SJSA1 (cell line): Measurements from ENCODE around the gene CAPN14. TPM values are rescaled to one million over a fixed set of nuclear protein-coding genes. Genes with fewer than 3 reads are reported as not detected.

Experiments
- DNase-seq, 2 experiments: peaks; one replicate each; pipeline ENCODE4 v3.0.0-alpha.2; 2015 to 2020; ENCODE audit warnings: low spot score in 2 of 2, low read depth in 1 of 2
- H3K27ac ChIP-seq: fragments of 250-450 bp; sonication (Bioruptor Pico); 2 replicates; pipeline ENCODE4 v1.5.1; 2020; ENCODE audit warnings: mild to moderate bottlenecking, moderate library complexity
- H3K27me3 ChIP-seq: fragments of 250-450 bp; sonication (Bioruptor Pico); replicated peaks from 2 replicates; pipeline ENCODE4 v1.5.1; 2020; ENCODE audit warnings: mild to moderate bottlenecking, moderate library complexity
- H3K36me3 ChIP-seq: fragments of 250-450 bp; sonication (Bioruptor Pico); 2 replicates; pipeline ENCODE4 v1.5.1; 2020; ENCODE audit warnings: mild to moderate bottlenecking
- H3K4me1 ChIP-seq: fragments of 250-450 bp; sonication (Bioruptor Pico); replicated peaks from 2 replicates; pipeline ENCODE4 v1.6.1; 2021; ENCODE audit warnings: mild to moderate bottlenecking
- H3K4me3 ChIP-seq: fragments of 250-450 bp; sonication (Bioruptor Pico); 2 replicates; pipeline ENCODE4 v1.5.1; 2020; ENCODE audit warnings: mild to moderate bottlenecking
- H3K9me3 ChIP-seq: fragments of 250-450 bp; sonication (Bioruptor Pico); replicated peaks from 2 replicates; pipeline ENCODE4 v1.5.1; 2020; ENCODE audit warnings: mild to moderate bottlenecking
- total RNA-seq: library from RNA; depleted of rRNA; stranded (reverse); fragments of >200 nt; shearing (Covaris generic); gene quantifications from 2 replicates; pipeline ENCODE4 v1.2.3, GENCODE V29; 2014

CAPN14 gene
- total RNA-seq, 1 experiment from 2014 or later = not detected

GRCh38 chr2:31237348-31238017, 20.2 kb upstream of the CAPN14 start:
- H3K4me3 ChIP-seq = no peak overlapping the region
- no peaks in the 10 kb centered on the region for H3K9me3 ChIP-seq
- peaks cover 27% of the 10 kb centered on the region for H3K4me1 ChIP-seq

GRCh38 chr2:31236433-31237205, 19.3 kb upstream of the CAPN14 start:
- DNase-seq = peak in 1 of 2 experiments; percentile 18
- Histone ChIP-seq H3K36me3 (no peaks in the 10 kb centered on the region), H3K27ac (no peak overlapping the region), H3K4me3 (no peak overlapping the region), H3K4me1 (peaks cover 27% of the 10 kb centered on the region), H3K9me3 (no peaks in the 10 kb centered on the region), H3K27me3 (no peaks in the 10 kb centered on the region)

More at GRCh38 chr2:31237348-31238017, 20.2 kb upstream of the CAPN14 start:
- Histone ChIP-seq H3K36me3 (no peaks in the 10 kb centered on the region), H3K27ac (no peak overlapping the region), H3K27me3 (no peaks in the 10 kb centered on the region)
- peak in 1 of 2 experiments; percentile 14 for DNase-seq

DNA sequence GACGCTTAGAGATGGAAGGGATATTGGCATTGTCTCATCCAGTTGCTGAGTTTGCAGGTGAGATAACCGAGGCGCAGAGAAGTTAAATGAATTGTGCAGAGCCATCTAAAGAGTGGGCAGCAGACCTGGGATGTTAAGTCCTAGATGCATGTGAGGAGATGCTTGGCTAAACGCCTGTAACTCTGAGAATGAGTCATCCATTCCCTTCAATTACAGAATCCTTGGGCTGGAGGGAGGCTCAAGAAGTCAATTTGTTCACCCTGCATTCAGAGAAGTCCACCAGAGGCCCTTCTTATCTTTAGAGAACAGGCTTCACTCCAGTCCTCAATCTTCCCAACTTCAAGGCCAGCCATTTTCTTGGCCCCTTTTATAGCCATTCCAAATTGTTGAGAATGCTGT, 18.2 kb upstream of the CAPN14 start:
- Histone ChIP-seq H3K4me1 (peaks cover 27% of the 10 kb centered on the region), H3K36me3 (no peaks in the 10 kb centered on the region), H3K4me3 (no peak overlapping the region), H3K9me3 (no peaks in the 10 kb centered on the region), H3K27ac (no peak overlapping the region), H3K27me3 (no peaks in the 10 kb centered on the region)
- peak; percentile 23 to 28 for DNase-seq

GRCh38 chr2:31234683-31235503, 17.6 kb upstream of the CAPN14 start:
- H3K4me3 ChIP-seq = peak overlapping the region; percentile 47
- no peak overlapping the region for H3K27ac ChIP-seq
- no peaks in the 10 kb centered on the region for H3K36me3 ChIP-seq
- DNase-seq = peak in 1 of 2 experiments; percentile 35
- H3K4me1 ChIP-seq = peaks cover 27% of the 10 kb centered on the region
- no peaks in the 10 kb centered on the region for H3K27me3 ChIP-seq
- H3K9me3 ChIP-seq = no peaks in the 10 kb centered on the region

DNA sequence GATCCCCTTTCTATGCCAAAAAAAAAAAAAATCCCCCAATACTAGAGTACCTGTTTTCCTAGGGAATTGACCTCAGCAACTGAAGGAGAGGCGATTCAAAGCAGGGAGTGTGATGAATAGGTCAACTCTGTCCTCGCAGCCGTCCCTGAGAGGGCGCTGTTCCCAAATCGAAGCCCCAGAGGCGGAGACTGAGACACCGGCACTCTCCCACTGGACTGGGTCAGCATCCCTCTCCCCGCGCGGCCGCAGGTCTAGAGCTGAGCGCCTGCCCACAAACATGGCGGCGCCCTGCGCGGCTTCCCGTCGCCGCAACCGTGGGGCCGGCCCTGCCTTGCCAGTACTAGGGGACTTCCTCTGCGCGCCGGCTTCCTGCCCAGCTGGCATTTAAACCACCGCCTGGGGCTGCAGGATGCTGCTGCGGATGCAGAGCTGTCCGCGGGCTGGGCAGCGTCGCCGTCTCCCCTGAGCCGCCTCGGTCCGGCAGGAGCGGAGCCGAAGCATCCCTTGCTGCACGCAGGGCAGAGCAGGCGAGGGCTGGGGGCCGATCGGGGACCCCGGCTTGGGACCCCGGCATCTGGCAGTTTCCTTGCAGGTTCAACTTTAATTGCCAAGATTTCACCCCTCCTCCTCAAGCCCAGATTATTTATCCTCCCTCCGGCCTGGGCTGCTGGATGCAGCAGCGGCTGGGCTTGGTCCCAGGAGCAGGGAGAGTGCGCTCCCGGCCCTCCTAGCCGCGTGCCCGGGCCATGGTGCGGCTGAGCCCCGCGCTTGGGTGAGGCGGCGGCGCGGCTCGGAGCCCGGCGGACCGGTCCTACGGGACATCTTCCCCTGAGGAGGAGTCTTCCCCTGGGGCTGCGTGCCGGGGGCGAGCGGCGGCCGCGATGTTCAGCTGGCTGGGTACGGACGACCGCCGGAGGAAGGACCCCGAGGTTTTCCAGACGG, 16.7 kb upstream of the CAPN14 start, which contains the start of gene EHD3:
Gene EHD3, plus strand, starts transcription at position 412 of the 942 bp plus-strand sequence. Its CDS starts 470 bp downstream, at position 882.
- H3K27ac ChIP-seq = no peak within 1 kb of the TSS

DNA sequence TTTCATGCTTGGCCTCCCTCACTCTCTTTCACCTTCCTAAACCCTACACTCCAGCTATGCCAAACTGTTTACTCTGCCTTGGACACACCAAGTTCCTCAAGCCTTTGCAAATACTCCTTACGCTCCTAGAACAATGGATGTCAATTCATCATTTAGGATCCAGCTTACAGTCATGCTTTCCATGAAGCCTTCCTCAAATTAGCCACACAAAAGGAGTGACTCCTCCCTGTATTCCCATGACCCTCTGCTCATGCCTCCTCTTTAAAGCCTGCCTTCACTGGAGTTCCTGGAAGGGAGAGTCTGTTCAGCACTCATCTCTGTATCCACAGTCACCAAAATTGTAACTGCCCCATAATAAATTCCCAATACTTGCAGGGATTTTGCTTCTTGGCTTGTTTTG, 15.9 kb upstream of the CAPN14 start:
- Histone ChIP-seq H3K4me3 (no peak overlapping the region), H3K9me3 (no peaks in the 10 kb centered on the region), H3K27me3 (no peaks in the 10 kb centered on the region), H3K4me1 (peaks cover 27% of the 10 kb centered on the region), H3K36me3 (no peaks in the 10 kb centered on the region), H3K27ac (no peak overlapping the region)
- peak in 1 of 2 experiments; percentile 33 for DNase-seq

More for the DNA sequence above, 16.7 kb upstream of the CAPN14 start, which contains the start of gene EHD3:
- Histone ChIP-seq H3K36me3 (no peaks in the 10 kb centered on the region), H3K4me1 (peaks cover 27% of the 10 kb centered on the region), H3K9me3 (no peaks in the 10 kb centered on the region), H3K4me3 (peak within 1 kb of the TSS; percentile 47), H3K27me3 (no peaks in the 10 kb centered on the region)
- peak; percentile 85 to 94 for DNase-seq

- no peaks in the 10 kb centered on the region for H3K9me3 ChIP-seq
- DNase-seq = peak in 1 of 2 experiments; percentile 3
- no peaks in the 10 kb centered on the region for H3K36me3 ChIP-seq
- H3K27me3 ChIP-seq = 0 out of 2 replicates have a peak, but pooled peaks cover under 1% of the 10 kb centered on the region
- H3K4me1 ChIP-seq = peaks cover 27% of the 10 kb centered on the region
- H3K27ac ChIP-seq = no peak overlapping the region
- no peak overlapping the region for H3K4me3 ChIP-seq
These were observed 15.3 kb upstream of the CAPN14 start for GRCh38 chr2:31232586-31232985.

DNA sequence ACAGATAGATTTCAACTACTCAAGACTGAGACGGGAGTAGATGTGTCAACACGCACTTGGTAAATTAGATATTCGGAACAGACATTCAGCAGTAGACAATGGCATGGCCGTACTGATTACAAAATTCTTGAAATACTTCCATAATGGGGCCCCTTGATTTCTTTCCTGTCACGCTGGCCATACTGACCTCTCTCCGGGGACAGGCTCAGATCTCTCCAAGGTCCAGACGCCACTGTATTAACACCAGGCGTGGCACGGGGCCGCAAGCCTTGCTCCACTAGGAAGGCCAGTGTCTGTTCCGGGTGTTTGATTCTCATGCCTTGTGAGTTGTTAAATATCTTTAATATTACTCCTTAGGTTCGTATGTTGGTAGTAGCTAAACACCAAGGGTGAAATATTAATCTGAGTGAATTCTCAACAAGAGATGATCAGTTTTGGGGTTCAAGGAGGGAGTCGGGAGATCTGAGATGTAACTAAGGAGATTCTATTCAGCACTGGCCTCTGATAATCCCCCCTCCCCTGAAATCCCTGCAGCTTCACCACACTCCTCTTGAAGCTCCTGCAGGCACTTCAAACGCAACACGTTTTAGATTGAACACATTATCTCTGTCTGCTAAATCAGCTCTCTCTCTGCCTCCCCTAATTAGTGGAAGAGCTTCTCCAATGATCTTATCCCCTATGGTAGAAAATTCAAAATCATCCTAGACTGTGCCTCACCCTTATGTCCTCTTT, 14.4 kb upstream of the CAPN14 start:
- Histone ChIP-seq H3K27ac (no peak overlapping the region), H3K4me3 (no peak overlapping the region), H3K4me1 (peaks cover 27% of the 10 kb centered on the region), H3K9me3 (no peaks in the 10 kb centered on the region), H3K27me3 (0 out of 2 replicates have a peak, but pooled peaks cover 7% of the 10 kb centered on the region), H3K36me3 (no peaks in the 10 kb centered on the region)
- DNase-seq = peak in 1 of 2 experiments; percentile 31

- no peaks in the 10 kb centered on the region for H3K36me3 ChIP-seq
- peaks cover 26% of the 10 kb centered on the region for H3K4me1 ChIP-seq
- DNase-seq = no peak
- H3K27ac ChIP-seq = no peak overlapping the region
- H3K4me3 ChIP-seq = no peak overlapping the region
- no peaks in the 10 kb centered on the region for H3K9me3 ChIP-seq
- 0 out of 2 replicates have a peak, but pooled peaks cover 7% of the 10 kb centered on the region for H3K27me3 ChIP-seq
These were observed 13.4 kb upstream of the CAPN14 start for GRCh38 chr2:31230751-31231150.

- Histone ChIP-seq H3K9me3 (no peaks in the 10 kb centered on the region), H3K36me3 (no peaks in the 10 kb centered on the region), H3K4me3 (no peak overlapping the region), H3K4me1 (peaks cover 8% of the 10 kb centered on the region), H3K27ac (no peak overlapping the region), H3K27me3 (peaks cover 13% of the 10 kb centered on the region; the same call in 1 of the 2 replicates)
- peak in 1 of 2 experiments; percentile 18 for DNase-seq
These were observed 11.4 kb upstream of the CAPN14 start for GRCh38 chr2:31228717-31229116.

GRCh38 chr2:31227711-31228125, 10.4 kb upstream of the CAPN14 start:
- H3K36me3 ChIP-seq = no peaks in the 10 kb centered on the region
- H3K27me3 ChIP-seq = peaks cover 14% of the 10 kb centered on the region; the same call in 1 of the 2 replicates
- no peak overlapping the region for H3K27ac ChIP-seq
- no peak overlapping the region for H3K4me3 ChIP-seq
- no peaks in the 10 kb centered on the region; the same call in 1 of the 2 replicates for H3K4me1 ChIP-seq
- H3K9me3 ChIP-seq = no peaks in the 10 kb centered on the region
- peak in 1 of 2 experiments; percentile 32 for DNase-seq

DNA sequence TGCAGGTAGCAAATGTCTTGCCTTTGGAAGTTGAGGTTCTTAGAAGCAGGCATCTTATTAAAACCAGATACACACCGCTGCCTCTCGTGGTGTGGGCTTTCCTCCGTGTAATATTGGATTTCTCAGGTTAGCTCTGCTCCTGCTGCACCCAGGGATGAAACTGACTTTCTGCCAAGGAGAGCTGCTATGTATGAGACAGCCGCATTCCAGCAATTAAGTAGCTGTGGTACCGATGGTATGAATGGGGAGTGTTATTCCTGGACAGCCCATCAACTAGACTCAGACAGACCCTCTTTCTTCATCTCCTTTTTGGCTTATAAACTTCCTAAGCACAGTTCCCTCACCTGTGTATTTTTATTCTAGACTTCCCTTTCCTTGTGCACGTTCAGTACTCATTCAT, 9.8 kb upstream of the CAPN14 start:
- DNase-seq = peak in 1 of 2 experiments; percentile 13
- Histone ChIP-seq H3K27ac (no peak overlapping the region), H3K4me1 (no peaks in the 10 kb centered on the region), H3K4me3 (no peak overlapping the region), H3K27me3 (peaks cover 19% of the 10 kb centered on the region), H3K9me3 (no peaks in the 10 kb centered on the region), H3K36me3 (no peaks in the 10 kb centered on the region)
